ENCODE measurements around the gene HIPK2.

GRCh38 chr7:139663608-139664177, 114.1 kb downstream of the HIPK2 start:
- TF ChIP-seq, protein P1, sequence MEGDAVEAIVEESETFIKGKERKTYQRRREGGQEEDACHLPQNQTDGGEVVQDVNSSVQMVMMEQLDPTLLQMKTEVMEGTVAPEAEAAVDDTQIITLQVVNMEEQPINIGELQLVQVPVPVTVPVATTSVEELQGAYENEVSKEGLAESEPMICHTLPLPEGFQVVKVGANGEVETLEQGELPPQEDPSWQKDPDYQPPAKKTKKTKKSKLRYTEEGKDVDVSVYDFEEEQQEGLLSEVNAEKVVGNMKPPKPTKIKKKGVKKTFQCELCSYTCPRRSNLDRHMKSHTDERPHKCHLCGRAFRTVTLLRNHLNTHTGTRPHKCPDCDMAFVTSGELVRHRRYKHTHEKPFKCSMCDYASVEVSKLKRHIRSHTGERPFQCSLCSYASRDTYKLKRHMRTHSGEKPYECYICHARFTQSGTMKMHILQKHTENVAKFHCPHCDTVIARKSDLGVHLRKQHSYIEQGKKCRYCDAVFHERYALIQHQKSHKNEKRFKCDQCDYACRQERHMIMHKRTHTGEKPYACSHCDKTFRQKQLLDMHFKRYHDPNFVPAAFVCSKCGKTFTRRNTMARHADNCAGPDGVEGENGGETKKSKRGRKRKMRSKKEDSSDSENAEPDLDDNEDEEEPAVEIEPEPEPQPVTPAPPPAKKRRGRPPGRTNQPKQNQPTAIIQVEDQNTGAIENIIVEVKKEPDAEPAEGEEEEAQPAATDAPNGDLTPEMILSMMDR (IDR thresholded peaks at IDR 0.05; ENCODE audit: low read depth, low read length), result no peak
- TF ChIP-seq, protein P2, sequence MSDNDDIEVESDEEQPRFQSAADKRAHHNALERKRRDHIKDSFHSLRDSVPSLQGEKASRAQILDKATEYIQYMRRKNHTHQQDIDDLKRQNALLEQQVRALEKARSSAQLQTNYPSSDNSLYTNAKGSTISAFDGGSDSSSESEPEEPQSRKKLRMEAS (IDR thresholded peaks at IDR 0.05; ENCODE audit: low read depth, low read length), result no peak

Data from NB4 (cell line).